ENCODE results near the gene KDM1A.

The KDM1A gene

DNA sequence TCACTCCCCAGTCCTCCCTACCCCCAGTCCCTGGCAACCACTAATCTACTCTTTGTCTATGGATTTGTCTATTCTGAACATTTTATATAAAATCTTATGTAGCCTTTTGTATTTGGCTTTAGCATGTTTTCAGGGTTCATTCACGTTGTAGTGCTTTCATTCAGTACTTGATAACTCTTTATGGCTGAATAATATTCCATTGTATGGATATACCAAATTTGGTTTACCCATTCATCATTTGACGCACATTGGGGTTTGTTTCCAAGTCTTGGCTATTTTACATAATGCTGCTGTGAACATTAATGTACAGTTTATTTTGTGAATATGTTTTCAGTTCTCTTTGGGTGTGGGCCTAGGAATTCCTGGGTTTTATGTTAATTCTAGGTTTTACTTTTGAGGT lies 2.6 kb downstream of the KDM1A start:
- no peak for TF ChIP-seq CTCF (IDR thresholded peaks at IDR 0.05; ENCODE audit: low read depth, low read length)
- no peak overlapping the region for H3K4me3 ChIP-seq (ENCODE audit: low read depth, low read length)

- TF ChIP-seq CTCF (IDR thresholded peaks at IDR 0.05; ENCODE audit: low read depth, low read length): no peak
- no peak overlapping the region for H3K4me3 ChIP-seq (ENCODE audit: low read depth, low read length)
Measured at GRCh38 chr1:23023174-23023845, 4.0 kb downstream of the KDM1A start.

DNA sequence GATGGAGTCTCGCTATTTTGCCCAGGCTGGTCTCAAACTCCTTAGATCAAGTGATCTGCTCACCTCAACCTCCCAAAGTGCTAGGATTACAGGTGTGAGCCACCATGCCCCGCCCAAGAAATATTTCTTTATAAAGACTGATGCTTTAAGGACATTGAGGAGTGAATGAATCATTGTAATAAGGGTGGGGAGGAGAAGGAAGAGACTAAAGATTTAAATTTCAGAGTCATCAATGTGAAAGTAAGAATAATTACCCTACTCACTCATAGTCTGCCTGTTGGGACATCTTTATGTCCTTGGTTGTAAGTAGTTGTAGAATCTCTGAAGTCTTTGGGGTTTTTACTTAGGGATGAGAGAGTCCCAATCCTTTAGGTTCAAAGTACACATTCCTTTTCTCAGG lies 7.3 kb downstream of the KDM1A start:
- no peak for TF ChIP-seq CTCF (IDR thresholded peaks at IDR 0.05; ENCODE audit: low read depth, low read length)
- H3K4me3 ChIP-seq (ENCODE audit: low read depth, low read length): no peak overlapping the region

DNA sequence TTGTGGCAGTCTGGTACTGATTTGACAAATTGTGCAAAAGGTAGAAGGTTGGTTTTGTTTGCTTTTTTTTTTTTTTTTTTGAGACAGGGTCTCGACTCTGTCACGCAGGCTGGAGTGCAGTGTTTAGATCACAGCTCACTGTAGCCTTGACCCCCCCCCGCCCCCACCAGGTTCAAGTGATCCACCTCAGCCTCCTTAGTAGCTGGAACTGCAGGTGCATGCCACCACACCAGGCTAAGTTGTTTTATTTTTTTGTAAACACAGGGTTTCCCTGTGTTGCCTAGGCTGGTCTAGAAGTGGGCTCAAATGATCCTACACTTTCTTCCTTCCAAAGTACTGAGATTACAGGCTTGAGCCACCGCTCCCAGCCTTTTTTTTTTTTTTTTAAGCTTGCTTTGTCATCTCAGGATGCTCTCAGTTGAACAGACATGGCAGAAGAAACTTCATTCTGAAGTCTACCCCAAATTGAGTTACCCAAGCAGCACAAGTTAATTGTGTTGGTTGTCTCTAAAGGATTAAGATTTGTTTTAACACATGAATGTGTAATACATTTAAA lies 8.2 kb downstream of the KDM1A start:
- no peak overlapping the region for H3K4me3 ChIP-seq (ENCODE audit: low read depth, low read length)
- TF ChIP-seq CTCF (IDR thresholded peaks at IDR 0.05; ENCODE audit: low read depth, low read length): no peak

DNA sequence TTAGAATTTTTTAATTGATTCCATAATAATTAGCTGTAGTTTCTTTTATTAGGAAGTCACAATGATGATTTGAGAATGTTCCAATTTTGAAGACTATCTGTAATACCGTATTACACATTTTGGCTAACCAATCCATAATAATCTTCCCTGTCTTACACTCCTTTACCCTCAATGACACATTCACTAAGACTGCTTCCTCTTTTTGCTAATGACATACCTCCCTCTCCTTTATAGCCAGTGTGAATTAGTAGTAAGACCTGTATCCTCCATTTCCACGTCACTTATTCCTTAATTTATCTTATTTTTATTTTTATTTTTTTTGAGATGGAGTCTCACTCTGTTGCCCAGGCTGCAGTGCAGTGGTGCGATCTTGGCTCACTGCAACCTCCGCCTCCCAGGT lies 10.1 kb downstream of the KDM1A start:
- no peak overlapping the region for H3K4me3 ChIP-seq (ENCODE audit: low read depth, low read length)
- no peak for TF ChIP-seq CTCF (IDR thresholded peaks at IDR 0.05; ENCODE audit: low read depth, low read length)

- H3K4me3 ChIP-seq (ENCODE audit: low read depth, low read length): no peak overlapping the region
- no peak for TF ChIP-seq CTCF (IDR thresholded peaks at IDR 0.05; ENCODE audit: low read depth, low read length)
Measured at GRCh38 chr1:23035823-23036452, 16.7 kb downstream of the KDM1A start.

GRCh38 chr1:23037081-23037740 lies 17.9 kb downstream of the KDM1A start:
- H3K4me3 ChIP-seq (ENCODE audit: low read depth, low read length): no peak overlapping the region
- TF ChIP-seq CTCF (IDR thresholded peaks at IDR 0.05; ENCODE audit: low read depth, low read length): no peak

All from WI38 (cell line).